Nephron (organoid): ENCODE data around the gene SQOR.

ENCODE experiments used
- H3K27ac Mint-ChIP-seq, 3 experiments: 2 replicates each; pipeline ENCODE4 v1.8.0; 2020; ENCODE audit warnings: mixed read lengths in 3 of 3, mild to moderate bottlenecking in 2 of 3, moderate library complexity in 1 of 3
- H3K27me3 Mint-ChIP-seq: 2 replicates; pipeline ENCODE4 v1.8.0; 2021; ENCODE audit warnings: low read depth, mild to moderate bottlenecking, moderate library complexity, mixed read lengths
- H3K36me3 Mint-ChIP-seq: 2 replicates; pipeline ENCODE4 v1.8.0; 2020; ENCODE audit warnings: low read depth, mixed read lengths
- H3K4me1 Mint-ChIP-seq: 2 replicates; pipeline ENCODE4 v1.8.0; 2020; ENCODE audit warnings: mixed read lengths
- H3K4me3 Mint-ChIP-seq, 3 experiments: 2 replicates each; pipeline ENCODE4 v1.8.0; 2020; ENCODE audit warnings: mild to moderate bottlenecking in 3 of 3, mixed read lengths in 3 of 3, moderate library complexity in 2 of 3
- H3K9me3 Mint-ChIP-seq: 2 replicates; pipeline ENCODE4 v1.8.0; 2020; ENCODE audit warnings: mixed read lengths
- TF ChIP-seq, protein P1 (sequence below), 3 experiments: fragments of 200-600 bp; sonication (generic); IDR thresholded peaks; one replicate each; pipeline ENCODE4 v1.5.0; 2021; ENCODE audit warnings: antibody characterized with exemption in 3 of 3; ENCODE audit not compliant: unreplicated experiment in 3 of 3

Gene SQOR

DNA sequence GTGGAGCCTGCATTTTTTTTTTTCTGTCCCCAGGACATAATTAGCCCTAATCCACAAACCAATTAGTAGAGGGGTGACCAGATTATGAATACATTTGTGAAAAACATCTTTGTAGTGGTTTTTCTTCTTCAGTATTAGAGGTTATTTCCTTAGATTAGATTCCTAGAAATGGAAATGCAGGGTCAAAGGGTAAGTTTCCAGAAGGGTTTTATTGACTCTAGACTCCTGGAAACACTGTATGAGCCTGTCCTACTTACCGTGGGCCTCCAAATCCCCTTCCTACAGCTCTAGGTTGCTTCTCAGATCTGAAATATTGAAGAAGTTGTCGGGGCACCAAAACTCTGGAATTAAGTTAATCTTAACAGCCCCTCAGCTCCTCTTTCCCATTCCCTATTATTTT, 22.4 kb downstream of the SQOR start:
- H3K27ac Mint-ChIP-seq: peak overlapping the region in 2 of 3 experiments; percentile 43 to 49
- peaks cover 10% of the 10 kb centered on the region for H3K4me1 Mint-ChIP-seq
- no peaks in the 10 kb centered on the region for H3K9me3 Mint-ChIP-seq
- TF ChIP-seq, protein P1, sequence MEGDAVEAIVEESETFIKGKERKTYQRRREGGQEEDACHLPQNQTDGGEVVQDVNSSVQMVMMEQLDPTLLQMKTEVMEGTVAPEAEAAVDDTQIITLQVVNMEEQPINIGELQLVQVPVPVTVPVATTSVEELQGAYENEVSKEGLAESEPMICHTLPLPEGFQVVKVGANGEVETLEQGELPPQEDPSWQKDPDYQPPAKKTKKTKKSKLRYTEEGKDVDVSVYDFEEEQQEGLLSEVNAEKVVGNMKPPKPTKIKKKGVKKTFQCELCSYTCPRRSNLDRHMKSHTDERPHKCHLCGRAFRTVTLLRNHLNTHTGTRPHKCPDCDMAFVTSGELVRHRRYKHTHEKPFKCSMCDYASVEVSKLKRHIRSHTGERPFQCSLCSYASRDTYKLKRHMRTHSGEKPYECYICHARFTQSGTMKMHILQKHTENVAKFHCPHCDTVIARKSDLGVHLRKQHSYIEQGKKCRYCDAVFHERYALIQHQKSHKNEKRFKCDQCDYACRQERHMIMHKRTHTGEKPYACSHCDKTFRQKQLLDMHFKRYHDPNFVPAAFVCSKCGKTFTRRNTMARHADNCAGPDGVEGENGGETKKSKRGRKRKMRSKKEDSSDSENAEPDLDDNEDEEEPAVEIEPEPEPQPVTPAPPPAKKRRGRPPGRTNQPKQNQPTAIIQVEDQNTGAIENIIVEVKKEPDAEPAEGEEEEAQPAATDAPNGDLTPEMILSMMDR (IDR thresholded peaks at IDR 0.05; ENCODE audit: unreplicated experiment in 3 of 3): no peak
- peaks cover 1% of the 10 kb centered on the region for H3K27me3 Mint-ChIP-seq
- no peaks in the 10 kb centered on the region for H3K36me3 Mint-ChIP-seq
- no peak overlapping the region for H3K4me3 Mint-ChIP-seq

DNA sequence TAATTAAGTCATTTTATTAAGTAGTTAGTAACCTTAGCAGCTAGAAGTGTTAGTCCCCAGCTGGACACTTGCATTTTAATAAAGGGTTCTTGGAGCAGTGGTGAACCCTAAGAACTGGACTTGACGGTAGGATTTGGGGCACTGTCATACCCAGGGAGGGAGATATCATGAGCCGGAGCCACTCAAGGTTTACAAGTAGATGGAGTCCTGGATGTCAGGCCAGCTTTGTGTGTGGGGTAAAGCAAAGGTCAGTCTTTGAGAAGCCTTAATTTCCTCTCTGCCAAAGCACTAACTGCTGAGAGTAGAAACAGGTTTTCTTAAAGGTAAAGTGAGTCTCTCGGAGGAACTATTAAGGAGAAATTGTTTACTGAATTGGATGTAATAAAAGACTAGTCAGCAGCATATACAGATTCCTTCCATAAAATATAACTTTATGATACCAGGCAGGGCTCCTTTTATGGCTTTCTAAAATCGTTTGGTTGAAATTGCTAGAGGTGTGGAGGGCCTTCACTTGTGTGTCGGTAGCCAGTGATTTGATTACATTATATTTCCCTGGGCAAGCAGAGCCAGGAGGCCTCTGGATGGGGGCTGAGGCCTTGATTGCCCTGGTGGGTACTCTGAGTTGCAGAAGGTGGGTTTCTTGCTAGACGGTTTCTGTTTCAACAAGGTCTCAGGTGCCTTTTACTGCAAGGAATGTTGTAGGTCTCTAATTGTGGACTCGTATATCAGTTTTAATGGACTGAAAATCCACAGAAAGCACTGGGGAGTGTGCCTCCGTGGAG, 23.1 kb downstream of the SQOR start:
- peak overlapping the region in 2 of 3 experiments; percentile 49 to 60 for H3K27ac Mint-ChIP-seq
- H3K4me1 Mint-ChIP-seq: peaks cover 10% of the 10 kb centered on the region
- TF ChIP-seq, protein P1 (IDR thresholded peaks at IDR 0.05; ENCODE audit: unreplicated experiment in 3 of 3): no peak
- no peaks in the 10 kb centered on the region for H3K27me3 Mint-ChIP-seq
- H3K36me3 Mint-ChIP-seq: no peaks in the 10 kb centered on the region
- no peak overlapping the region for H3K4me3 Mint-ChIP-seq
- H3K9me3 Mint-ChIP-seq: no peaks in the 10 kb centered on the region

DNA sequence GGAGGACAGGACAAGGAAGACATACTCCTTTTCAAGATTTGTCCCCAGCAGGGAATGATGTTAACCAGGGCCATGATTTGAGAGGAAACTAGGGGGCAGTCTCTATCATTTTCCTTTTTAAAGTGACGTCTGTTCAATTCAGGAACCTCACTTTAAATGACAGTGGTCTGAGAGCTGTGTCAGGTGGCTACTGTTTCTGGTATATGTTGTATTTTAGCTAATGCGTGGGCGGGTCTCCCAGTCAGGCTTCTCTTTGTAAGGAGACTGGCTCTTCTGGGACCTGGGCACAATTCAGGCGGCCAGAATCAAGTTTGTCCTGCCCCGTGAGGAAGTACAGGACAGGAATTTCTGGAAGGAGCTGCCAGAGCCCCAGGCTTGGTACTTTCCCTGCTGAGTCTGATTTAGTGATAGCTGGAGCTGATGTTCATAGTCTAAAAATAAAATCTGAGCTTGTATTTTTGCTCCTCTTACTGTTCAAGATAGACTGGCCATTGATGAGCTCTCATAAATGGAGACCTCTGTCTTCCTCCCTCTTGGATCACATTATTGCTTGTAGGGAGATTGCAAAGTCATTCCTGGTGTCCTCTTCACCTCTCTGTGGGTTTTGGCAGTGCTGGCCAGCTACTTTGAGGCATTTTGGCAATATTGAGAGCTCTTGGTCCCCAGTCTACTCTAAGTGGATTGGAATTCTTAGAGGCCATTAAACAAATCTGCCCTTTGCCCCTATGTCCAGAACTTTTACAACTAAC, 25.6 kb downstream of the SQOR start:
- no peaks in the 10 kb centered on the region for H3K36me3 Mint-ChIP-seq
- H3K27ac Mint-ChIP-seq: peak overlapping the region in 1 of 3 experiments; percentile 29
- H3K4me3 Mint-ChIP-seq: no peak overlapping the region
- no peaks in the 10 kb centered on the region for H3K27me3 Mint-ChIP-seq
- H3K4me1 Mint-ChIP-seq: peaks cover 10% of the 10 kb centered on the region
- TF ChIP-seq, protein P1 (IDR thresholded peaks at IDR 0.05; ENCODE audit: unreplicated experiment in 3 of 3): no peak
- no peaks in the 10 kb centered on the region for H3K9me3 Mint-ChIP-seq

DNA sequence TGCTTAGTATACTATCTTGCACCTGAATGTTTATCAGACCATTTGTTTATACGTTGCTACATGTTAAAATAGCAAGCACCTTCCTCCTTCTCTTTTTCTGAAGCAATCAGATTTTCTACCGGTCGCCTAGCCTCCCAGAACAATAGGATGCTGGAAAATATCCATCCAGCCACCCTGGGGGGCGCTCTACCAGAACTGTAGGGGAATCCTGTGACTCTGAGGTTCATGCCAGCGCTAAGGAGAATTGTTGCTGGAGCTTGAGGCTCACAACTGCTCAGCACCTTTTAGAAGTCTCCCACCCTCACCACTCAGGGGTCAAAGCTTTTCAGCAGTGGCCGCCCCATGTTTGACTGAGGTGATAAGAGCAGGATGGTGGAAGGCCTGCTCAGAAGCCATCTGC, 27.5 kb downstream of the SQOR start:
- no peak overlapping the region for H3K4me3 Mint-ChIP-seq
- no peaks in the 10 kb centered on the region for H3K36me3 Mint-ChIP-seq
- TF ChIP-seq, protein P1 (IDR thresholded peaks at IDR 0.05; ENCODE audit: unreplicated experiment in 3 of 3): no peak
- no peaks in the 10 kb centered on the region for H3K9me3 Mint-ChIP-seq
- H3K27ac Mint-ChIP-seq: no peak overlapping the region
- H3K27me3 Mint-ChIP-seq: no peaks in the 10 kb centered on the region
- H3K4me1 Mint-ChIP-seq: peaks cover 10% of the 10 kb centered on the region

DNA sequence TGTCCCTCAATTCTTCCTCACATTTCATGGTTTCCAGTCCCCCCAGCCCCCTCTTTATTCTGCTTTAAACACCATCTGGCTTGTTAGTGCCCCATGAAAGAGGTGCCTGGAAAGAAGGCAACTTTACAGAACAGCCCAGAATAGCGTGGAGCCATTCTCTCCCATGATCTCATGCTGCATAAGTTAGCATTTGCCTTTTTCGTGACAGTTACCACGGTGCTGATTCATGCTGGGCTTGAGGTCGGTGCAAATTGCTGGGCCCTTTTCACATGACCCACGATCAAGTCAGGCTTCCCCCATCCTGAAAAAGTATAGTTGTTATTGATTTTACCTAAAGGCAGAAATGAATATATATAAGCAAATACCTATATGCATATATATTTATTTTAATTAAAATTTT, 29.6 kb downstream of the SQOR start:
- TF ChIP-seq, protein P1 (IDR thresholded peaks at IDR 0.05; ENCODE audit: unreplicated experiment in 3 of 3): no peak
- Mint-ChIP-seq H3K4me1 (peaks cover 5% of the 10 kb centered on the region), H3K9me3 (no peaks in the 10 kb centered on the region), H3K36me3 (no peaks in the 10 kb centered on the region), H3K27ac (no peak overlapping the region), H3K27me3 (no peaks in the 10 kb centered on the region), H3K4me3 (no peak overlapping the region)
